ENCODE results near the gene GALNT17. TPM values are rescaled to one million over a fixed set of nuclear protein-coding genes. Genes with fewer than 3 reads are reported as not detected.
A peak's percentile ranks its signal among the peaks of the same experiment; 100 is the strongest.

GALNT17 gene
- total RNA-seq, 1 experiment from 2014 or later: not detected

GRCh38 chr7:71457846-71458590 is 326.1 kb downstream of the GALNT17 start:
- in situ Hi-C loops (cut with HindIII; ENCODE audit: low pct_unique_long_range_greater_than_20kb, low sequenced_read_pairs): no loop called here
- no peak for DNase-seq (ENCODE audit: low read depth)

GRCh38 chr7:71459132-71459531 is 327.2 kb downstream of the GALNT17 start:
- no peak for DNase-seq (ENCODE audit: low read depth)
- in situ Hi-C loops (cut with HindIII; ENCODE audit: low pct_unique_long_range_greater_than_20kb, low sequenced_read_pairs): no loop called here

- in situ Hi-C loops (cut with HindIII; ENCODE audit: low pct_unique_long_range_greater_than_20kb, low sequenced_read_pairs): no loop called here
- DNase-seq (ENCODE audit: low read depth): no peak
Measured at GRCh38 chr7:71461572-71461971, 329.6 kb downstream of the GALNT17 start.

- no peak for DNase-seq (ENCODE audit: low read depth)
- in situ Hi-C loops (cut with HindIII; ENCODE audit: low pct_unique_long_range_greater_than_20kb, low sequenced_read_pairs): no loop called here
Measured at GRCh38 chr7:71465741-71466189, 333.8 kb downstream of the GALNT17 start.

- in situ Hi-C loops (cut with HindIII; ENCODE audit: low pct_unique_long_range_greater_than_20kb, low sequenced_read_pairs): no loop called here
- no peak for DNase-seq (ENCODE audit: low read depth)
Measured at GRCh38 chr7:71466448-71467145, 334.7 kb downstream of the GALNT17 start.

GRCh38 chr7:71470326-71470725 is 338.4 kb downstream of the GALNT17 start:
- no peak for DNase-seq (ENCODE audit: low read depth)
- in situ Hi-C loops (cut with HindIII; ENCODE audit: low pct_unique_long_range_greater_than_20kb, low sequenced_read_pairs): no loop called here

- in situ Hi-C loops (cut with HindIII; ENCODE audit: low pct_unique_long_range_greater_than_20kb, low sequenced_read_pairs): no loop called here
- no peak for DNase-seq (ENCODE audit: low read depth)
Measured at GRCh38 chr7:71470830-71471229, 338.9 kb downstream of the GALNT17 start.

GRCh38 chr7:71472962-71473361 is 341.0 kb downstream of the GALNT17 start:
- DNase-seq (ENCODE audit: low read depth): no peak
- in situ Hi-C loops (cut with HindIII; ENCODE audit: low pct_unique_long_range_greater_than_20kb, low sequenced_read_pairs): no loop called here

GRCh38 chr7:71473366-71473967 is 341.5 kb downstream of the GALNT17 start:
- in situ Hi-C loops (cut with HindIII; ENCODE audit: low pct_unique_long_range_greater_than_20kb, low sequenced_read_pairs): no loop called here
- no peak for DNase-seq (ENCODE audit: low read depth)

- DNase-seq (ENCODE audit: low read depth): peak; percentile 6
- in situ Hi-C loops (cut with HindIII; ENCODE audit: low pct_unique_long_range_greater_than_20kb, low sequenced_read_pairs): no loop called here
Measured at GRCh38 chr7:71477441-71477840, 345.5 kb downstream of the GALNT17 start.

- no peak for DNase-seq (ENCODE audit: low read depth)
- in situ Hi-C loops (cut with HindIII; ENCODE audit: low pct_unique_long_range_greater_than_20kb, low sequenced_read_pairs): no loop called here
Measured at GRCh38 chr7:71479231-71479630, 347.3 kb downstream of the GALNT17 start.

- DNase-seq (ENCODE audit: low read depth): no peak
- in situ Hi-C loops (cut with HindIII; ENCODE audit: low pct_unique_long_range_greater_than_20kb, low sequenced_read_pairs): no loop called here
Measured at GRCh38 chr7:71480791-71481190, 348.8 kb downstream of the GALNT17 start.

GRCh38 chr7:71482284-71482683 is 350.3 kb downstream of the GALNT17 start:
- DNase-seq (ENCODE audit: low read depth): no peak
- in situ Hi-C loops (cut with HindIII; ENCODE audit: low pct_unique_long_range_greater_than_20kb, low sequenced_read_pairs): no loop called here

GRCh38 chr7:71484380-71484779 is 352.4 kb downstream of the GALNT17 start:
- in situ Hi-C loops (cut with HindIII; ENCODE audit: low pct_unique_long_range_greater_than_20kb, low sequenced_read_pairs): no loop called here
- no peak for DNase-seq (ENCODE audit: low read depth)

GRCh38 chr7:71485586-71485985 is 353.6 kb downstream of the GALNT17 start:
- in situ Hi-C loops (cut with HindIII; ENCODE audit: low pct_unique_long_range_greater_than_20kb, low sequenced_read_pairs): no loop called here
- DNase-seq (ENCODE audit: low read depth): no peak

GRCh38 chr7:71486414-71486813 is 354.5 kb downstream of the GALNT17 start:
- DNase-seq (ENCODE audit: low read depth): no peak
- in situ Hi-C loops (cut with HindIII; ENCODE audit: low pct_unique_long_range_greater_than_20kb, low sequenced_read_pairs): no loop called here

GRCh38 chr7:71486856-71487628 is 355.1 kb downstream of the GALNT17 start:
- in situ Hi-C loops (cut with HindIII; ENCODE audit: low pct_unique_long_range_greater_than_20kb, low sequenced_read_pairs): no loop called here
- DNase-seq (ENCODE audit: low read depth): no peak

- DNase-seq (ENCODE audit: low read depth): peak; percentile 16
- in situ Hi-C loops (cut with HindIII; ENCODE audit: low pct_unique_long_range_greater_than_20kb, low sequenced_read_pairs): no loop called here
Measured at GRCh38 chr7:71488308-71488707, 356.4 kb downstream of the GALNT17 start.

- in situ Hi-C loops (cut with HindIII; ENCODE audit: low pct_unique_long_range_greater_than_20kb, low sequenced_read_pairs): no loop called here
- no peak for DNase-seq (ENCODE audit: low read depth)
Measured at GRCh38 chr7:71491336-71491735, 359.4 kb downstream of the GALNT17 start.
